Gastrocnemius medialis (tissue), 4 donors: ENCODE results near the gene CAMSAP2.

ENCODE experiments used
- POLR2A ChIP-seq, 2 donors: fragments of 450-650 bp; IDR thresholded peaks; one replicate each; pipeline ENCODE4 v1.6.1; 2017; ENCODE audit warnings: antibody characterized with exemption in 2 of 2, mild to moderate bottlenecking in 2 of 2, moderate library complexity in 2 of 2
- TF ChIP-seq, protein P1 (sequence below), 5 experiments: fragments of 450-650 bp in 3 of 5; fragments of 200-600 bp in 2 of 5; sonication (generic) in 2 of 5; IDR thresholded peaks in 4 of 5; conservative IDR thresholded peaks in 1 of 5; 1 replicate in 4 of 5; 2 replicates in 1 of 5; pipeline ENCODE4 v1.5.1; 2016 to 2019; ENCODE audit warnings: antibody characterized with exemption in 5 of 5, mild to moderate bottlenecking in 3 of 5, moderate library complexity in 3 of 5

DNA sequence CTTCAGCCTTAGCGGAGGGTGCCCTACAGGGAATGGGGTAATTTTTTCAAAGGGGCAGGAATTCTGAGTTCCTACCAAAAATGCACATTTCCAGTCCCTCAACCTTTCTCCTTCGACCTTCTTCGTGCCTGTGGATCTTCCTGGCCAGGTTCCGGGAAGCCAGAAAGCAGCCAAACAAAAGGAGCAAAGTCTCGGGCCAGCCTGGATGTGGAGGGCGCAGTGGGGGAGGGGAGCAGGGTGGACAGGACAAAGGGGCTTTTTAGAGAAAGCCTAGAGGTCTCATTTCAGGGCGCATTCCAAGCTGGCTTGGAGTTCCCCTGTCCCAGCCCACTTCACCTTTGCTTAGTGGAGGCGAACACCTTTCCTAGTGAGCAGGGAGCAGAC is 153.1 kb downstream of the CAMSAP2 start:
- TF ChIP-seq, protein P1, sequence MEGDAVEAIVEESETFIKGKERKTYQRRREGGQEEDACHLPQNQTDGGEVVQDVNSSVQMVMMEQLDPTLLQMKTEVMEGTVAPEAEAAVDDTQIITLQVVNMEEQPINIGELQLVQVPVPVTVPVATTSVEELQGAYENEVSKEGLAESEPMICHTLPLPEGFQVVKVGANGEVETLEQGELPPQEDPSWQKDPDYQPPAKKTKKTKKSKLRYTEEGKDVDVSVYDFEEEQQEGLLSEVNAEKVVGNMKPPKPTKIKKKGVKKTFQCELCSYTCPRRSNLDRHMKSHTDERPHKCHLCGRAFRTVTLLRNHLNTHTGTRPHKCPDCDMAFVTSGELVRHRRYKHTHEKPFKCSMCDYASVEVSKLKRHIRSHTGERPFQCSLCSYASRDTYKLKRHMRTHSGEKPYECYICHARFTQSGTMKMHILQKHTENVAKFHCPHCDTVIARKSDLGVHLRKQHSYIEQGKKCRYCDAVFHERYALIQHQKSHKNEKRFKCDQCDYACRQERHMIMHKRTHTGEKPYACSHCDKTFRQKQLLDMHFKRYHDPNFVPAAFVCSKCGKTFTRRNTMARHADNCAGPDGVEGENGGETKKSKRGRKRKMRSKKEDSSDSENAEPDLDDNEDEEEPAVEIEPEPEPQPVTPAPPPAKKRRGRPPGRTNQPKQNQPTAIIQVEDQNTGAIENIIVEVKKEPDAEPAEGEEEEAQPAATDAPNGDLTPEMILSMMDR (IDR thresholded peaks at IDR 0.05 in 4 of 5, conservative IDR thresholded peaks at IDR 0.05 in 1 of 5): no peak
- TF ChIP-seq POLR2A (IDR thresholded peaks at IDR 0.05): no peak
